GM12878 (cell line): Measurements from ENCODE around the gene BRD9. TPM values are rescaled to one million over a fixed set of nuclear protein-coding genes. Genes with fewer than 3 reads are reported as not detected.

Experiments used
- ATAC-seq: fragments of 200-7000 bp; cut with Tn5 transposase; 3 replicates; pipeline ENCODE4 v1.9.1; 2020; ENCODE audit warnings: mild to moderate bottlenecking, moderate library complexity
- BruUV-seq: library from RNA; stranded (reverse); fragments of 400-500 nt; replicated peaks from 2 replicates; lab custom pipeline; 2021; lab: Mats Ljungman, UMichigan
- CTCF ChIA-PET: fragments of 300-600 bp; sonication (Branson Sonifier 250); formaldehyde crosslinking; extraction: SDS; loops from one replicate; lab custom pipeline; 2021; ENCODE audit warnings: inconsistent platforms; lab: Yijun Ruan, JAX
- POLR2A ChIA-PET: fragments of 350-600 bp; formaldehyde crosslinking; extraction: SDS; loops from one replicate; lab custom pipeline; 2021; ENCODE audit warnings: inconsistent platforms; lab: Charles Lee
- RAD21 ChIA-PET: fragments of 300-600 bp; sonication (Branson Sonifier 250); formaldehyde crosslinking; loops from one replicate; lab custom pipeline; 2023; ENCODE audit warnings: antibody characterized with exemption; ENCODE audit not compliant: unreplicated experiment; lab: Charles Lee
- SMC1A ChIA-PET: fragments of 300-600 bp; sonication (Branson Sonifier 250); formaldehyde crosslinking; loops from one replicate; lab custom pipeline; 2023; ENCODE audit not compliant: unreplicated experiment, uncharacterized antibody; lab: Charles Lee
- DNase-seq: peaks from one replicate; pipeline ENCODE4 v3.0.0-alpha.2; 2011; ENCODE audit warnings: low read depth, low spot score
- FAIRE-seq: peaks from 3 replicates; lab custom pipeline; 2011; peaks lifted over from hg19 to GRCh38; lab: Jason Lieb, UNC
- H2AFZ ChIP-seq: 2 replicates; pipeline ENCODE4 v1.6.0; 2011; ENCODE audit warnings: low read depth, low read length, control low read depth; ENCODE audit not compliant: control insufficient read depth
- H3K27ac ChIP-seq: 2 replicates; pipeline ENCODE4 v1.5.1; 2011; ENCODE audit warnings: control low read depth; ENCODE audit not compliant: control insufficient read depth, insufficient read depth
- H3K27me3 ChIP-seq, 2 experiments: replicated peaks in 1 of 2; 2 replicates each; pipeline versions ENCODE4 v1.6.0 to v1.6.1; 2011; ENCODE audit warnings: low read length in 1 of 2; ENCODE audit not compliant: control insufficient read depth in 2 of 2, insufficient read depth in 2 of 2
- H3K36me3 ChIP-seq, 2 experiments: 2 replicates each; pipeline ENCODE4 v1.5.1; 2011; ENCODE audit warnings: low read length in 1 of 2; ENCODE audit not compliant: control insufficient read depth in 2 of 2, insufficient read depth in 2 of 2
- H3K4me1 ChIP-seq: 2 replicates; pipeline ENCODE4 v1.6.1; 2011; ENCODE audit warnings: mild to moderate bottlenecking, low read length, moderate library complexity, mixed read lengths; ENCODE audit not compliant: control insufficient read depth, insufficient read depth
- H3K4me2 ChIP-seq: 2 replicates; pipeline ENCODE4 v1.6.0; 2011; ENCODE audit warnings: control low read depth; ENCODE audit not compliant: control insufficient read depth, insufficient read depth
- H3K4me3 ChIP-seq: fragments of 200-600 bp; sonication (generic); 2 replicates; pipeline ENCODE4 v1.5.1; 2016
- H3K79me2 ChIP-seq: 2 replicates; pipeline ENCODE4 v1.6.0; 2011; ENCODE audit warnings: low read length; ENCODE audit not compliant: control insufficient read depth, insufficient read depth
- H3K9ac ChIP-seq: 2 replicates; pipeline ENCODE4 v1.8.0; 2011; ENCODE audit warnings: low read length, control low read depth, mixed read lengths; ENCODE audit not compliant: control insufficient read depth, insufficient read depth
- H3K9me3 ChIP-seq: replicated peaks from 3 replicates; pipeline ENCODE4 v1.5.1; 2011; ENCODE audit warnings: mild to moderate bottlenecking, low read length; ENCODE audit not compliant: control insufficient read depth, insufficient read depth
- H4K20me1 ChIP-seq: 2 replicates; pipeline ENCODE4 v1.6.0; 2011; ENCODE audit not compliant: control insufficient read depth, insufficient read depth
- CREM ChIP-seq: IDR thresholded peaks from 2 replicates; pipeline ENCODE4 v1.6.1; 2014; ENCODE audit warnings: antibody characterized with exemption, low read depth
- POLR2AphosphoS2 ChIP-seq: IDR thresholded peaks from 2 replicates; pipeline ENCODE4 v1.6.1; 2011; ENCODE audit warnings: low read depth, mild to moderate bottlenecking, low read length, improper control_type of control experiment, moderate library complexity
- RAD51 ChIP-seq: fragments of 450-650 bp; IDR thresholded peaks from 2 replicates; pipeline ENCODE4 v1.6.1; 2016; ENCODE audit warnings: moderate library complexity, mild to moderate bottlenecking, inconsistent platforms
- SMARCA5 ChIP-seq: fragments of 450-650 bp; IDR thresholded peaks from 2 replicates; pipeline ENCODE4 v1.6.1; 2017; ENCODE audit warnings: mild to moderate bottlenecking
- ZNF24 ChIP-seq: fragments of 450-650 bp; IDR thresholded peaks from 2 replicates; pipeline ENCODE4 v1.6.1; 2017; ENCODE audit warnings: antibody characterized with exemption, mild to moderate bottlenecking
- WGBS: methylation state at CpG from one replicate; pipeline ENCODE4 v1.1.6; 2016; ENCODE audit warnings: low lambda C conversion rate; ENCODE audit not compliant: insufficient replicate concordance, insufficient coverage; ENCODE audit errors: missing lambda C conversion rate; 5-methylcytosine and 5-hydroxymethylcytosine counted together
- in situ Hi-C: fragments of 300-500 bp; cut with MboI; formaldehyde crosslinking; loops from 9 replicates; pipeline ENCODE4 v1.14.3; 2018; ENCODE audit warnings: mixed read lengths
- intact Hi-C: fragments of 100-400 bp; cut with micrococcal nuclease; formaldehyde crosslinking; loops from one replicate; pipeline ENCODE4 v1.14.2; 2022; ENCODE audit not compliant: unreplicated experiment
- polyA plus RNA-seq, 11 experiments: library from polyadenylated mRNA; depleted of rRNA in 4 of 11; unstranded in 6 of 11; stranded (reverse) in 5 of 11; fragments of >200 nt; fragmentation: Nextera tagmentation in 4 of 11; fragmentation: Illumina TruSeq in 1 of 11; extraction: Ambion mirVana in 4 of 11; extraction: Trizol in 1 of 11; gene quantifications; 1 replicate in 1 of 11; 2 replicates in 10 of 11; pipeline versions ENCODE4 v1.2.1 to v1.2.3, GENCODE V29; 2011 to 2016; ENCODE audit warnings: inconsistent platforms in 2 of 11, missing spikeins in 2 of 11, low read depth in 1 of 11
- total RNA-seq, 4 experiments: library from RNA; depleted of rRNA in 3 of 4; stranded (reverse); fragments of >200 nt in 3 of 4; fragmentation: Illumina TruSeq in 1 of 4; extraction: Trizol in 1 of 4; gene quantifications; 2 replicates each; pipeline versions ENCODE4 v1.2.1 to v1.2.3, GENCODE V29; 2013 to 2021
- TF ChIP-seq, protein P1 (sequence below): IDR thresholded peaks from 2 replicates; pipeline ENCODE4 v1.6.1; 2012; ENCODE audit warnings: mild to moderate bottlenecking, low read depth, low read length
- TF ChIP-seq, protein P2 (sequence below): IDR thresholded peaks from 2 replicates; pipeline ENCODE4 v1.6.1; 2011; ENCODE audit warnings: low read depth, low read length, improper control_type of control experiment, borderline replicate concordance
- TF ChIP-seq, protein P3 (sequence below): fragments of 150-350 bp; IDR thresholded peaks from 2 replicates; pipeline ENCODE4 v1.6.1; 2016; ENCODE audit warnings: low read depth, low read length

BRD9 gene
- total and polyA plus RNA-seq, 10 of the 15 experiments (the other 5 are each of a cell fraction or from before 2014, with no cell fraction given) = 2.0 to 48.6 (median 32.4) TPM

DNA sequence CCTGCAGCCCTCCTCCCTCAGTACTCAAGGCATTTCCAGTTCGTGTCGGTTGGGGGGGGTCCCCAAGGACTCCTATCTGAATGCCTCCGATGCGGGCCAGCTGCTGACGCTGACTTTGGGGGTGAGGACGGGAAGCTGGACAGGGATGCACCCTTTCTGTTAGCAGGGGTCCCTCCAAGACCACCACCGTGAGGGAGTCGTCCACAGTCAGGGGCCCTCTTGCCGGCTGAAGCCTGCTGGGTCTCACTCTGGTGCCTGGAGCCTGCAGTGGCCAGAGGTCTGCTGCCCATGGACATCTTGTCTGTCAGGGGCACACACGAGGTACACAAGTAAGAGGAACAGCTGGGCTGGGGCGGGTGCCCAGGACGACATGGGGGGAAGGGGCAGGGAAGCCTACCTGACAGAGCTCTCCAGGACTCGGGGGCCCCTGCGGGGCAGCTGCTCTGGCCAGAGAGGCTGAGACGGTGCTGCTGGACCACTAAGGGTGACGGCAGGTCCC lies 32.8 kb downstream of the BRD9 start (continued):
- TF ChIP-seq, protein P1, sequence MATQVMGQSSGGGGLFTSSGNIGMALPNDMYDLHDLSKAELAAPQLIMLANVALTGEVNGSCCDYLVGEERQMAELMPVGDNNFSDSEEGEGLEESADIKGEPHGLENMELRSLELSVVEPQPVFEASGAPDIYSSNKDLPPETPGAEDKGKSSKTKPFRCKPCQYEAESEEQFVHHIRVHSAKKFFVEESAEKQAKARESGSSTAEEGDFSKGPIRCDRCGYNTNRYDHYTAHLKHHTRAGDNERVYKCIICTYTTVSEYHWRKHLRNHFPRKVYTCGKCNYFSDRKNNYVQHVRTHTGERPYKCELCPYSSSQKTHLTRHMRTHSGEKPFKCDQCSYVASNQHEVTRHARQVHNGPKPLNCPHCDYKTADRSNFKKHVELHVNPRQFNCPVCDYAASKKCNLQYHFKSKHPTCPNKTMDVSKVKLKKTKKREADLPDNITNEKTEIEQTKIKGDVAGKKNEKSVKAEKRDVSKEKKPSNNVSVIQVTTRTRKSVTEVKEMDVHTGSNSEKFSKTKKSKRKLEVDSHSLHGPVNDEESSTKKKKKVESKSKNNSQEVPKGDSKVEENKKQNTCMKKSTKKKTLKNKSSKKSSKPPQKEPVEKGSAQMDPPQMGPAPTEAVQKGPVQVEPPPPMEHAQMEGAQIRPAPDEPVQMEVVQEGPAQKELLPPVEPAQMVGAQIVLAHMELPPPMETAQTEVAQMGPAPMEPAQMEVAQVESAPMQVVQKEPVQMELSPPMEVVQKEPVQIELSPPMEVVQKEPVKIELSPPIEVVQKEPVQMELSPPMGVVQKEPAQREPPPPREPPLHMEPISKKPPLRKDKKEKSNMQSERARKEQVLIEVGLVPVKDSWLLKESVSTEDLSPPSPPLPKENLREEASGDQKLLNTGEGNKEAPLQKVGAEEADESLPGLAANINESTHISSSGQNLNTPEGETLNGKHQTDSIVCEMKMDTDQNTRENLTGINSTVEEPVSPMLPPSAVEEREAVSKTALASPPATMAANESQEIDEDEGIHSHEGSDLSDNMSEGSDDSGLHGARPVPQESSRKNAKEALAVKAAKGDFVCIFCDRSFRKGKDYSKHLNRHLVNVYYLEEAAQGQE = no peak

DNA sequence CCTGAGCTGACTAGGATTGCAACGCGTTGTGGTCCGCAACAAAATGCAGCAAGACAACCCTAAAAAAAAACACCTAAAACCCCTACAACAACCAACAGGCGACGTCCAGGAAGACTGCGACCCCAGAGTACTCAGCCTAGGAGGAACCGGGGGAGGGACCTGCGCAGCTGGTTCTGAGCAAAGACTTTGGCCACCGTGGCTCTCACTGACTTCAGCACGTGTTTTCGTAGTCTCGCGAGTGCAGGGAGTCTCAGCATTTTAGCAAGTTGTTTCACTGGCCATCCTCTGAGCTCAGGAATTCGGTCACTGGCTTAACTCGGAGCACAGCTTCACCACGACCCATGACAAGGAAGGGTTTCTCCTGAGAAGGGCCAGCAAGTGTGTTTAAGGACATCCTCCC lies 33.2 kb downstream of the BRD9 start:
- POLR2A ChIA-PET = no interaction called here
- BruUV-seq = no TSS peak
- CTCF ChIA-PET = no interaction called here
- H3K9ac ChIP-seq = no peak overlapping the region
- no peak for TF ChIP-seq POLR2AphosphoS2
- TF ChIP-seq, protein P2, sequence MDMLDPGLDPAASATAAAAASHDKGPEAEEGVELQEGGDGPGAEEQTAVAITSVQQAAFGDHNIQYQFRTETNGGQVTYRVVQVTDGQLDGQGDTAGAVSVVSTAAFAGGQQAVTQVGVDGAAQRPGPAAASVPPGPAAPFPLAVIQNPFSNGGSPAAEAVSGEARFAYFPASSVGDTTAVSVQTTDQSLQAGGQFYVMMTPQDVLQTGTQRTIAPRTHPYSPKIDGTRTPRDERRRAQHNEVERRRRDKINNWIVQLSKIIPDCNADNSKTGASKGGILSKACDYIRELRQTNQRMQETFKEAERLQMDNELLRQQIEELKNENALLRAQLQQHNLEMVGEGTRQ = no peak
- TF ChIP-seq, protein P1 = no peak
- TF ChIP-seq, protein P3, sequence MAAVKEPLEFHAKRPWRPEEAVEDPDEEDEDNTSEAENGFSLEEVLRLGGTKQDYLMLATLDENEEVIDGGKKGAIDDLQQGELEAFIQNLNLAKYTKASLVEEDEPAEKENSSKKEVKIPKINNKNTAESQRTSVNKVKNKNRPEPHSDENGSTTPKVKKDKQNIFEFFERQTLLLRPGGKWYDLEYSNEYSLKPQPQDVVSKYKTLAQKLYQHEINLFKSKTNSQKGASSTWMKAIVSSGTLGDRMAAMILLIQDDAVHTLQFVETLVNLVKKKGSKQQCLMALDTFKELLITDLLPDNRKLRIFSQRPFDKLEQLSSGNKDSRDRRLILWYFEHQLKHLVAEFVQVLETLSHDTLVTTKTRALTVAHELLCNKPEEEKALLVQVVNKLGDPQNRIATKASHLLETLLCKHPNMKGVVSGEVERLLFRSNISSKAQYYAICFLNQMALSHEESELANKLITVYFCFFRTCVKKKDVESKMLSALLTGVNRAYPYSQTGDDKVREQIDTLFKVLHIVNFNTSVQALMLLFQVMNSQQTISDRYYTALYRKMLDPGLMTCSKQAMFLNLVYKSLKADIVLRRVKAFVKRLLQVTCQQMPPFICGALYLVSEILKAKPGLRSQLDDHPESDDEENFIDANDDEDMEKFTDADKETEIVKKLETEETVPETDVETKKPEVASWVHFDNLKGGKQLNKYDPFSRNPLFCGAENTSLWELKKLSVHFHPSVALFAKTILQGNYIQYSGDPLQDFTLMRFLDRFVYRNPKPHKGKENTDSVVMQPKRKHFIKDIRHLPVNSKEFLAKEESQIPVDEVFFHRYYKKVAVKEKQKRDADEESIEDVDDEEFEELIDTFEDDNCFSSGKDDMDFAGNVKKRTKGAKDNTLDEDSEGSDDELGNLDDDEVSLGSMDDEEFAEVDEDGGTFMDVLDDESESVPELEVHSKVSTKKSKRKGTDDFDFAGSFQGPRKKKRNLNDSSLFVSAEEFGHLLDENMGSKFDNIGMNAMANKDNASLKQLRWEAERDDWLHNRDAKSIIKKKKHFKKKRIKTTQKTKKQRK = no peak
- no peak for TF ChIP-seq CREM
- no peak for TF ChIP-seq RAD51
- no peak for TF ChIP-seq ZNF24
- no peak for TF ChIP-seq SMARCA5
- no peak for FAIRE-seq
- intact Hi-C loops = no loop called here
- no peaks in the 10 kb centered on the region for H3K79me2 ChIP-seq
- H3K36me3 ChIP-seq = peaks cover 6 to 7% of the 10 kb centered on the region in 2 experiments; a peak in 3 of 4 replicates
- no peaks in the 10 kb centered on the region for H3K27me3 ChIP-seq
- in situ Hi-C loops = no loop called here
- H3K4me1 ChIP-seq = no peaks in the 10 kb centered on the region
- H3K4me2 ChIP-seq = no peak overlapping the region
- H3K4me3 ChIP-seq = no peak overlapping the region
- SMC1A ChIA-PET = no interaction called here
- no peak for DNase-seq
- no peaks in the 10 kb centered on the region for H4K20me1 ChIP-seq
- RAD21 ChIA-PET = no interaction called here
- H3K9me3 ChIP-seq = no peaks in the 10 kb centered on the region
- WGBS = 98% methylated on average over 16 of the region's 16 CpGs
- no peak overlapping the region for H3K27ac ChIP-seq
- H2AFZ ChIP-seq = no peak overlapping the region
- ATAC-seq = no peak
